GM21367 (cell line): ENCODE results near the gene NEU2.
"Not testable (repeated sequence)": the region's sequence is repeated elsewhere in the genome, so short reads cannot be mapped to it uniquely, and the experiment has no call there.

ENCODE experiments used
- ATAC-seq: cut with Tn5 transposase; IDR thresholded peaks from one replicate; pipeline ENCODE4 v1.9.1; 2021; ENCODE audit not compliant: unreplicated experiment

The NEU2 gene

GRCh38 chr2:233055362-233055761, 22.9 kb downstream of the NEU2 start:
- no peak for ATAC-seq

DNA sequence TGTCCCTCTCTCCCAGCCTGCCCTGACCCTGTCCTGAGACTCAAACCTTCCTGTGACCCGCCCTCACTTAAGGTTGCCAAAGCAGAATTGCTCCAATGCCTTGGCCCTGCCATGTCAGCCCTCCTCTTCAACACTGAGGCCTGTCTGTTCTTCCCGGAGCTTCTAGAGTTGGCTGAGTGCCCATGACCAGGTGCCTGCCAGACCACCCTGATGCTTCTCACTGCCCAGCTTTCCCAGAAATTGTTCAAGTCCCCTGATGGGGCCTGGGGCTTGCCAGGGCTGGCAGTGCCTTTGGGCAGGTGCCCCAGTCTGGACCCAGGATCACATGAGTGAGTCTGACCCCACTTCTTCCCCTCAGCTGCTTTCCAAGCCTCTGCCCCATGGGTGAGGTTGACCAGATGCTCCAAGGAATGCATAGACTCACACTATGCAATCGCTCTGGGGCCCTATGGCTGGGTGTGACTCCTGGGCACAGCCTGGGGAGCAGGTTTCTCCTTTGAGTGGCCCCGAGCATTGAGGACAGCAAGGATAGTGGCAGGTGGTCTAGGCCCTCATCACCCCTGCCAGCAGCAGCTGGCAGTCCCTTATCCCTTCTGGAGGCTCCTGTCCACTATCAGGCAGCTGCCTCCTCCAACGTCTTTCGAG, 24.6 kb downstream of the NEU2 start:
- no peak for ATAC-seq

DNA sequence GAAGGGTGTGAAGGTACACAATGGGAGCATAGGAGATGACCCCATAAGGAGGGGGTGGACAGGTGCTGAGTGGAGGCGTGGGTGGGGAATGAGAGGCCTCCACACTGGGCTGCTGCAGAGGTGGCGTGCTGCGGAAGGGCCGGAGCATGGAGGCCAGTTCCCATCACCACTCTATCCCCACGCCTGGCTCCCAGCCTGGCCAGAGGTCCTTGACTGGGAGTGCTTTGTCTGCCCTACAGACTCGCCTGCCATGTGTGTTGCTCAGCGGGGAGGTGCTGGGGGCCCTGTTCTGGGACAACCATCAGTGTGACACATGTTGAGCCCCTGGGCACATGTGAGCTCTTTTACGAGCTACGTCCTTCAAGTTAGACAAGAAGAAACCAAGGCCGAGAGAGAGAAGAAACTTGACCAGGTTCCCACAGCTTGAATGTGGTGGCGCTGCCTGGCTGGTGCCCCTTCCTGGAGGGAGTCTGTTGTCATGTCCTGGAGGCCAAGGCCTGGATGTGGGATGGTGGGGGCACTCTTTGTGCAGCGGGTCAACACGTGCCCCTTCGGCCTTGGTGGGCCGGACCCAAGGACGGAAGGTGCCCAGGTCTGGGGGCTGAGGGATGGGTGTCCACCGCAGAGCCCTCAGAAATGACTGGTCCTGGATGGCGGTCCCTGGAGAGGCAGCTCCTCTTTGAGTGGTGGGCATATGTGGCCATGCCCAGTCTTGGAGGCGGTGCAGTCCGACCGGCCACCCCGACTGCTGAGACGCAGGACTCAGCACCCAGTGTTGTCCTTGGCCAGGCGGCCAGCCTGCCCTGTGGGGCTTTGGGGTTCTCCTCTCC, 26.5 kb downstream of the NEU2 start:
- ATAC-seq: no peak

GRCh38 chr2:233059547-233059796, 27.0 kb downstream of the NEU2 start:
- ATAC-seq: no peak

- ATAC-seq: peak; percentile 34
Measured at GRCh38 chr2:233059797-233060500, 27.5 kb downstream of the NEU2 start, which contains the start of gene INPP5D. Gene INPP5D, plus strand, starts transcription at chr2:233060342. Its CDS starts 137 bp downstream, at chr2:233060479.

DNA sequence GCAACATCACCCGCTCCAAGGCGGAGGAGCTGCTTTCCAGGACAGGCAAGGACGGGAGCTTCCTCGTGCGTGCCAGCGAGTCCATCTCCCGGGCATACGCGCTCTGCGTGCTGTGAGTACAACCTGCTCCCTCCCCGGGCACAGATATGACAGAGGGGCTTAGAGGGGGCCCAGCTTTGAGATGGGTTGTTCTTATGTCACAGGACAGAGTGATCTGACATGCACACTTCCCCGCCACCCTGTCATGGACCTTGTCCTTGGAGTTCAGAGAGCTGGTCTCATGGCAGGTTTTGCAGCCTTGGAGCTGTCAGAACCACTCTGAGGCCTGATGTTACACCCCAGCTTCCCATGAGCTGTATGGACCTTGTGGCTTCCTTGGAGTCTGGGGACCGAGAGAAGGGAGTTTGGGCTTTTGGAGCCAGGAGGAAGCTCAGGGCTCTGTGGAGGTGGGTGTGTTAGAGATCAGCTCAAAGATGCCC, 28.1 kb downstream of the NEU2 start:
- ATAC-seq: no peak

DNA sequence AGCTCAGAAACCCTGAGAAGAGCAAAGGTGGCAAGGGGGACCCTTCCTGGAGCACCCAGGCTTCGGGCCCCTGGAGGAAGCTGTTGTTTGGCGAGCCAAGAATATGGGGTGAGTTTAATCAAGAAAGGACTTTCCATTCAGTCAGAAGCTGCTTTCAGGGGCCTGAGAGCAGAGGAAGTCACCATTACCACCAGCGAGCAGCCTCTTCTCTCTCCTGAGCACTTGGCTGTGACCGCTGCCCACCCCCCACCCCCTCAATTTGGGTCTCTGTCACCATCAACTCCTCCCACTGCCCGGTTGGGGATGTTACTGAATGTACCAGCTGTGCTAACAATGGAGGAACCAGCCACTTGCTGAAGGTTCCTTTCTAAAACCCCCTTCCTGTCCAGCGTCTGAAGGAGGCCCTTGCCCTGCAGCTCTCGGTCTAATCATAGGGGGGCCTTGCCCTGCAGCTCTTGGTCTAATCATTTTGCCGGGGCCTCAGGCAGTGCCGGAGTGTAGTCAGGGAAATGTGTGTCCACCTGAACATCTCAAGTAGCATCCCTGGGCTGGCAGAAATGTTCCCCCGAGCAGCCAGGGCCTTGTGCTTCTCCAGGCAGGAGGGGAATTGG, 28.6 kb downstream of the NEU2 start:
- ATAC-seq: no peak

DNA sequence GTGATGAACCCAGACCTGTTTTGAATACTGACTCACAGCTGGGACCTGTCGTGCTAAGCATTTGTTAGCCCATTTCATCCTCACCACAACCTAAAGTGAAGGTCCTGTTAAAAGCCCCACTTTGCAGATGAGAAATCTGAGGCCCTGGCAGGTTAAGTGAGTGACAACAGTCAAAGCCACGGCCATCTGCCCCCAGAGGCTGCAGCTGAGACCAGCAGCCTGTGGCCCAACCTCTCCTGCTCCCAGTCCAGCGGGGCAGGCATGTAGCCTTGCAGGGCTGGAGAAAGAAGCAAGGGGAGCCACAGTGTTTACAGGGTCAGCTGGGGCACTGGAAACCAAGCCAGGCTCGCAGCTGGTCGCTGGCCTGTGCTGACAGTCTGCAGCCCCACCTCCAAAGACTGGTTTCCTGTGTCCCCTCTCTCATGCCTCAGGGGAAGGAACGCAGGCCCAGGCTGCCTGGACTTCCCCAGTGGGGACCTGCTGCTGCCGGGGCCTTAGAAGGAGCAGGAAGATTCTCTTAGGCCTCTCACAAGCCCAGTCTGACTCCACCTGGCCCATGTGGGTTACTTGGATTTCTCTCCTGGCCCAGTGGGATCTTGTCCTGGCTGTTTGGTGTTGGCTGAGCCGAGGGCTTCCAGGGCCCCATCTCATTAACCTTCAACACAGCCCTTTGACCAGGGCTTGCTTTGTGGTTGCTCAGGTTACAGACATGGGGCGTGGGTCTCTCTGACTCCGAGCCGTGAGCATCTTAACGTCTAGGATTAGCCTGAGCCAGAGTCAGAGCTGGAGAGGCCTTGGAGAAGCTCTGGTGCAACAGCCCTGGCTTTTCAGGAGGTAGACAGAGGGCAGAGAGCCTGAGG, 29.3 kb downstream of the NEU2 start:
- no peak for ATAC-seq

GRCh38 chr2:233062451-233062850, 30.0 kb downstream of the NEU2 start:
- ATAC-seq: no peak

- ATAC-seq: no peak
Measured at GRCh38 chr2:233062946-233063268, 30.4 kb downstream of the NEU2 start.

GRCh38 chr2:233063269-233063975, 30.9 kb downstream of the NEU2 start:
- peak; percentile 42 for ATAC-seq

- ATAC-seq: no peak
Measured at GRCh38 chr2:233063976-233064411, 31.5 kb downstream of the NEU2 start.

DNA sequence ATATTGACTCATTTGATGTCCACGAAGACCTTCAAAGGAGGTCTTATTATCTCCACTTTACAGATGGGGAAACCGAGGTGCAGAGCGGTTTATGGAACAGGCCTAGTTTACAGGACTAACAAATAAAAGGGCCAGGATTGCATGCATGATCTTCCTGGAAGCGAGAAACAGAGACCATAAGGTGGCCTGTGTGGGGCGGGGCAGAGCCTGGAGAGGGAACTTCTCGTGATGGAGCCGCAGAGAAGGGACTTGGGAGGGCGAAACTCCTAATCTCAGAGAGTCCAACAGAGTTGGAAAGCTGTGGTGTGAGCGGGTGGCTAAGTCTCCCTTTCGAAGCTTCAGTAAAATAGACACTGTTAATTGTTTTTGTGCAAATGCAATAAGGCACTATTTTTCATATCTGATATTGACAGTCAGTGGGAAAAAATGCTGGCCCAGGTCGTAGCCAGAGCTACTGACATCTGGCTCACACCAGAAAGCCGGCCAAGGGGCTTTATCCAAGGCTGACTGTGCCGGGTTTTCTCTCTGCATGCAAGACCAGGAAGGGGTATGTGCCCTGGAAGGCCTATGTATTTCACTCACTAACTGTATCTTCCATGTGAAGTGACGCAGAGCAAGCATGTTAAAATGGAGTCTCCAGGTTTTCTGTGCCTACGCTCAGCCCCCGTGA, 32.2 kb downstream of the NEU2 start:
- no peak for ATAC-seq

DNA sequence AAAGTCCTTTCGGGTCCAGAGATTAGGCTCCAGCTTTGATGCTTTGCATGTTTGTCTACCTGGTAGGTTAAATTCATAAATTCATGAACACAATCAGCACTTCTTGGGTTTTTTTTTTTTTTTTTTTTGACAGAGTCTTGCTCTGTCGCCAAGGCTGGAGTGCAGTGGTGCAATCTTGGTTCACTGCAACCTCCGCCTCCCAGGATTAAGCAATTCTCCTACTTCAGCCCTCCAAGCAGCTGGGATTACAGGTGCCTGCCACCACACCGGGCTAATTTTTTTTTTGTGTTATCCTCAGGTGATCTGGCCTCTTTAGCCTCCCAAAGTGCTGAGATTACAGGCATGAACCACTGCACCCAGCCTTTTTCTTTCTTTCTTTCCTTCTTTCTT, 32.7 kb downstream of the NEU2 start:
- ATAC-seq: not testable (repeated sequence)

DNA sequence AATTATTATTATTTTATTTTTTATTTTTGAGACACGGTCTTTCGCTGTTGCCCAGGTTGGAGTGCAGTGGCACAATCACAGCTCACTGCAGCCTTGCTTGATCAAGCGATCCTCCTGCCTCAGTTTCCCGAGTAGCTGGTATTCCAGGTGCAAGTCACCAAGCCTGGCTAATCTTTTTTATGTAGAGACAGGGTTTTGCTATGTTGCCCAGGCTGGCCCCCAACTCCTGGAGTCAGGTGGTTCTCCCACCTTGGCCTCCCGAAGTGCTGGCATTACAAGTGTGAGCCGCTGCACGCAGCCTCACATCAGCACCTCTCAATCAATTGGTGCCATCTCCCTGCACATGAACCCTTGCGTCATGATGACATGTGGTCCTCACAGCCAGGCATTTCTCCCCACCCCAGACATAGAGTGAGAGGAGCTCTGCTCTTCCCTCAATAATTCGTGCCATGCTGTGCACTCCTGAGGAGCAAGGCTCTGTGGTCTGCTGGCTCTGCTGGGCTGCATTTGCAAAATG, 33.5 kb downstream of the NEU2 start:
- no peak for ATAC-seq

DNA sequence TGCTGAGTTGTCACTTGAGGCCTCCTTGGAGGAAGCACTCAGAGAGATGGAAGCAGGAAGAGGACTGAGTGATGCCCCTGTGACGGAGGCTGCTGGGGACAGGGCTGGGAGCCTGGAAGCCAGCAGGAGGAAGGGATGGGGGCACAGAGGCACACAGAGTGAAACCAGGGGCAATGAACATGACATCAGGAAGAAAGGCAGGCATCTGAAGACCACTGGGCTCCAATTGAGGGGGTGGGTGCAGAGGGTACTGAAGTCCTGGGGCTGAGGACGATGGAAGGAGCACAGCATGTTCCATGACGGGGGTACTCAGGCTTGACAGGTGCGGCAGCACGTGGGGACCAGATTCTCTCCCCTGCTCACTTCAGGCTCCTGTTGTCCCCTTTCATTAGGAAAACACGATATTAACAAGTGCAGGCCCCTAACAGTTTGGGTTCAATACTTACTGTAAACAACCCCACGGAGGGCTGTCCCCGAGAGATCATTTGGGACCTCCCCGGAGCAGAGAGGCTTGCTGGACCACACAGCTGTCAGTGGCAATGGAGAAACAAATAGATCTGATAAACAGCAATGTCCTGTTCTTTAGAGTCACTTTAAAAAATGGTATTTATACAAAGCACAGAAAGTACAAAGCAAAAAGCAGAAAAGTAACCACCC, 36.4 kb downstream of the NEU2 start:
- no peak for ATAC-seq

- no peak for ATAC-seq
Measured at GRCh38 chr2:233072838-233073237, 40.4 kb downstream of the NEU2 start.

GRCh38 chr2:233074106-233074505, 41.6 kb downstream of the NEU2 start:
- no peak for ATAC-seq
